NCI-H446 (cell line): ENCODE results near the gene DNM3.

ENCODE experiments used
- DNase-seq, 2 experiments: peaks; one replicate each; lab custom pipeline; 2025; lab: John Stamatoyannopoulos, UW

DNM3 gene

GRCh38 chr1:172177849-172178248 lies 336.6 kb downstream of the DNM3 start:
- no peak for DNase-seq

GRCh38 chr1:172178886-172179285 lies 337.6 kb downstream of the DNM3 start:
- no peak for DNase-seq

- DNase-seq = peak in 1 of 2 experiments; percentile 5
Observed at GRCh38 chr1:172179918-172180317, 338.6 kb downstream of the DNM3 start.

GRCh38 chr1:172180501-172181285 lies 339.4 kb downstream of the DNM3 start:
- DNase-seq = no peak

GRCh38 chr1:172184506-172185191 lies 343.4 kb downstream of the DNM3 start:
- DNase-seq = no peak

- peak in 1 of 2 experiments; percentile 12 for DNase-seq
Observed at GRCh38 chr1:172185211-172185610, 343.9 kb downstream of the DNM3 start.

- no peak for DNase-seq
Observed at GRCh38 chr1:172185996-172186395, 344.7 kb downstream of the DNM3 start.

- no peak for DNase-seq
Observed at GRCh38 chr1:172201572-172201971, 360.3 kb downstream of the DNM3 start.

GRCh38 chr1:172203135-172203823 lies 362.0 kb downstream of the DNM3 start:
- DNase-seq = no peak

GRCh38 chr1:172203902-172204301 lies 362.6 kb downstream of the DNM3 start:
- DNase-seq = no peak

GRCh38 chr1:172206256-172206655 lies 365.0 kb downstream of the DNM3 start:
- DNase-seq = no peak

- no peak for DNase-seq
Observed at GRCh38 chr1:172208635-172209034, 367.3 kb downstream of the DNM3 start.

GRCh38 chr1:172211221-172211620 lies 369.9 kb downstream of the DNM3 start:
- DNase-seq = no peak

GRCh38 chr1:172212124-172212523 lies 370.8 kb downstream of the DNM3 start:
- DNase-seq = no peak

GRCh38 chr1:172215006-172215405 lies 373.7 kb downstream of the DNM3 start:
- no peak for DNase-seq

- DNase-seq = no peak
Observed at GRCh38 chr1:172219966-172220365, 378.7 kb downstream of the DNM3 start.

- DNase-seq = no peak
Observed at GRCh38 chr1:172220376-172220775, 379.1 kb downstream of the DNM3 start.

- DNase-seq = no peak
Observed at GRCh38 chr1:172221436-172221835, 380.1 kb downstream of the DNM3 start.

GRCh38 chr1:172224871-172225270 lies 383.6 kb downstream of the DNM3 start:
- no peak for DNase-seq

- no peak for DNase-seq
Observed at GRCh38 chr1:172229942-172230341, 388.6 kb downstream of the DNM3 start.

- no peak for DNase-seq
Observed at GRCh38 chr1:172230526-172230925, 389.2 kb downstream of the DNM3 start.

GRCh38 chr1:172236958-172237357 lies 395.7 kb downstream of the DNM3 start:
- no peak for DNase-seq

- no peak for DNase-seq
Observed at GRCh38 chr1:172238158-172238557, 396.9 kb downstream of the DNM3 start.
